T follicular helper cell (primary cell): ENCODE data around the gene CYB5R3.
"Not testable (repeated sequence)": the region's sequence is repeated elsewhere in the genome, so short reads cannot be mapped to it uniquely, and the experiment has no call there.

Source experiments
- DNase-seq: peaks from one replicate; pipeline ENCODE4 v3.0.0-alpha.2; 2020; ENCODE audit warnings: low read depth

The CYB5R3 gene

DNA sequence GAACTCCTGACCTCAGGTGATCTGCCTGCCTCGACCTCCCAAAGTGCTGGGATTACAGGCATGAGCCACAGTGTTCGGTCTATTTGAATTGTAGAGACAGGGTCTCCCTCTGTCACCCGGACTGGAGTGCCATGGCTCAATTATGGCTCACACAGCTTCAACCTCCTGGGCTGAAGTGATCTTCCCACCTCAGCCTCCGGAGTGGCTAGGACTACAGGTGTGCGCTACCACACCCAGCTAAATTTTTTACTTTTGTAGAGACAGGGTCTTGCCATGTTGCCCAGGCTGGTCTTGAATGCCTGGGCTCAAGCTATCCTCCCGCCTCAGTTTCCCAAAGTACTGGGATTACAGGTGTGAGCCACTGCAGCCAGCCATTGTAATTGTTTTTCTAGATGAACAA is 81.2 kb downstream of the CYB5R3 start:
- not testable (repeated sequence) for DNase-seq
